HCT116 (cell line): ENCODE data around the gene SPATA20. TPM values are rescaled to one million over a fixed set of nuclear protein-coding genes. Genes with fewer than 3 reads are reported as not detected.

Experiments used
- ATAC-seq: fragments of 200-7000 bp; cut with Tn5 transposase; 2 replicates; pipeline ENCODE4 v1.9.1; 2020; ENCODE audit warnings: mild to moderate bottlenecking, moderate library complexity
- BruUV-seq: library from RNA; stranded (reverse); fragments of 400-500 nt; replicated peaks from 2 replicates; lab custom pipeline; 2021; lab: Mats Ljungman, UMichigan
- CTCF ChIA-PET: fragments of 300-600 bp; sonication (Branson Sonifier 250); formaldehyde crosslinking; loops from one replicate; lab custom pipeline; 2021; ENCODE audit warnings: antibody characterized with exemption; lab: Charles Lee
- POLR2A ChIA-PET: fragments of 300-600, 350-600 bp; sonication (Branson Sonifier 250); formaldehyde crosslinking; loops from one replicate; lab custom pipeline; 2021; ENCODE audit warnings: antibody characterized with exemption; lab: Charles Lee
- RAD21 ChIA-PET, 2 experiments: fragments of 300-600 bp; sonication (Branson Sonifier 250); formaldehyde crosslinking; loops; one replicate each; lab custom pipeline; 2023; ENCODE audit warnings: low total read pairs in 2 of 2; ENCODE audit not compliant: uncharacterized antibody in 2 of 2, unreplicated experiment in 2 of 2, low non-redundant PET in 1 of 2; lab: Charles Lee
- DNase-seq: peaks from one replicate; pipeline ENCODE4 v3.0.0-alpha.2; 2010; ENCODE audit warnings: low read depth, low spot score
- H2AFZ ChIP-seq: fragments of 200-600 bp; shearing (Covaris generic), sonication (generic); 2 replicates; pipeline ENCODE4 v1.6.1; 2017; ENCODE audit warnings: low read depth, mixed run types, mixed read lengths, antibody characterized with exemption, low read length; ENCODE audit not compliant: poor library complexity, severe bottlenecking
- H3K27ac ChIP-seq: 2 replicates; pipeline ENCODE4 v1.5.1; 2012; ENCODE audit warnings: low read depth, low read length
- H3K27me3 ChIP-seq: fragments of 200-600 bp; sonication (generic); 2 replicates; pipeline ENCODE4 v1.6.1; 2016; ENCODE audit warnings: mixed run types, low read length, mixed read lengths; ENCODE audit not compliant: insufficient read depth
- H3K36me3 ChIP-seq, 2 experiments: fragments of 200-500 bp in 1 of 2; fragments of 200-600 bp in 1 of 2; sonication (Bioruptor generic) in 1 of 2; sonication (generic) in 1 of 2; 2 replicates each; pipeline versions ENCODE4 v1.5.1 to v1.6.1; 2014 to 2016; ENCODE audit warnings: low read length in 2 of 2, inconsistent platforms in 1 of 2, mixed read lengths in 1 of 2, mixed run types in 1 of 2; ENCODE audit not compliant: insufficient read depth in 2 of 2, control insufficient read depth in 1 of 2
- H3K4me1 ChIP-seq, 2 experiments: fragments of 200-600 bp in 1 of 2; sonication (generic) in 1 of 2; 2 replicates each; pipeline versions ENCODE4 v1.5.1 to v1.6.1; 2012 to 2017; ENCODE audit warnings: low read length in 2 of 2, inconsistent platforms in 1 of 2, mild to moderate bottlenecking in 1 of 2, mixed read lengths in 1 of 2, mixed run types in 1 of 2, moderate library complexity in 1 of 2; ENCODE audit not compliant: insufficient read depth in 2 of 2, control insufficient read depth in 1 of 2
- H3K4me2 ChIP-seq: fragments of 200-600 bp; sonication (generic); 2 replicates; pipeline ENCODE4 v1.6.1; 2017; ENCODE audit warnings: mixed run types, low read length, mixed read lengths
- H3K4me3 ChIP-seq, 2 experiments: fragments of 200-600 bp in 1 of 2; sonication (generic) in 1 of 2; replicated peaks in 1 of 2; 2 replicates each; pipeline ENCODE4 v1.5.1; 2011 to 2016; ENCODE audit warnings: low read length in 2 of 2, control low read depth in 1 of 2, low read depth in 1 of 2, mild to moderate bottlenecking in 1 of 2, mixed read lengths in 1 of 2, mixed run types in 1 of 2
- H3K79me2 ChIP-seq: fragments of 200-600 bp; sonication (generic); 2 replicates; pipeline ENCODE4 v1.6.1; 2017; ENCODE audit warnings: mild to moderate bottlenecking, mixed run types, low read length, moderate library complexity, mixed read lengths; ENCODE audit not compliant: insufficient read depth
- H3K9ac ChIP-seq: fragments of 200-600 bp; sonication (generic); 2 replicates; pipeline ENCODE4 v1.6.1; 2016; ENCODE audit warnings: low read length, mixed read lengths
- H3K9me2 ChIP-seq: fragments of 200-600 bp; sonication (generic), shearing (Covaris generic); 2 replicates; pipeline ENCODE4 v1.6.1; 2017; ENCODE audit warnings: mixed run types, mild to moderate bottlenecking, moderate library complexity; ENCODE audit not compliant: insufficient read depth
- H3K9me3 ChIP-seq, 2 experiments: fragments of 200-500 bp in 1 of 2; fragments of 200-600 bp in 1 of 2; sonication (Bioruptor generic) in 1 of 2; sonication (generic) in 1 of 2; 2 replicates each; pipeline ENCODE4 v1.6.1; 2014 to 2017; ENCODE audit warnings: low read length in 2 of 2, mixed read lengths in 2 of 2, inconsistent platforms in 1 of 2, low read depth in 1 of 2, mild to moderate bottlenecking in 1 of 2, mixed run types in 1 of 2, moderate library complexity in 1 of 2; ENCODE audit not compliant: control insufficient read depth in 1 of 2, insufficient read depth in 1 of 2
- H4K20me1 ChIP-seq: fragments of 200-600 bp; sonication (generic), shearing (Covaris generic); 2 replicates; pipeline ENCODE4 v1.6.1; 2017; ENCODE audit warnings: mixed run types, mild to moderate bottlenecking, moderate library complexity; ENCODE audit not compliant: insufficient read depth
- ATF3 ChIP-seq: IDR thresholded peaks from 2 replicates; pipeline ENCODE4 v1.6.1; 2012
- EGR1 ChIP-seq: IDR thresholded peaks from 2 replicates; pipeline ENCODE4 v1.6.1; 2012; ENCODE audit warnings: low read depth
- EZH2 ChIP-seq: fragments of 200-600 bp; sonication (generic); IDR thresholded peaks from 2 replicates; pipeline ENCODE4 v1.6.1; 2017; ENCODE audit warnings: antibody characterized with exemption, mixed run types
- POLR2AphosphoS5 ChIP-seq: IDR thresholded peaks from 2 replicates; pipeline ENCODE4 v1.6.1; 2011; ENCODE audit warnings: mild to moderate bottlenecking, low read depth, low read length, moderate library complexity
- SIN3A ChIP-seq: IDR thresholded peaks from 2 replicates; pipeline ENCODE4 v1.6.1; 2012; ENCODE audit warnings: low read depth
- SP1 ChIP-seq: IDR thresholded peaks from 2 replicates; pipeline ENCODE4 v1.6.1; 2012; ENCODE audit warnings: low read depth
- SRF ChIP-seq: IDR thresholded peaks from 2 replicates; pipeline ENCODE4 v1.6.1; 2012; ENCODE audit warnings: low read depth
- TCF7L2 ChIP-seq: IDR thresholded peaks from 2 replicates; pipeline ENCODE4 v1.7.0; 2011; ENCODE audit warnings: borderline replicate concordance, inconsistent platforms; ENCODE audit not compliant: insufficient read depth, insufficient read length; ENCODE audit errors: extremely low read depth
- YY1 ChIP-seq: IDR thresholded peaks from 2 replicates; pipeline ENCODE4 v1.6.1; 2011; ENCODE audit warnings: low read length, low read depth, moderate library complexity, mild to moderate bottlenecking; ENCODE audit not compliant: insufficient replicate concordance; ENCODE audit errors: extremely low read depth
- intact Hi-C: fragments of 100-400 bp; cut with micrococcal nuclease; formaldehyde crosslinking; loops from 2 replicates; pipeline ENCODE4 v1.10.0; 2022
- total RNA-seq: library from RNA; stranded (reverse); gene quantifications from one replicate; pipeline ENCODE4 v1.2.1, GENCODE V29; 2021; ENCODE audit not compliant: unreplicated experiment

The SPATA20 gene
- total RNA-seq, 1 experiment from 2014 or later: 57.5 TPM

- ChIA-PET RAD21 (no interaction called here), POLR2A (no interaction called here)
Observed at GRCh38 chr17:50527949-50528474, 19.0 kb upstream of the SPATA20 start.

GRCh38 chr17:50529849-50530248, 17.1 kb upstream of the SPATA20 start:
- no TSS peak for BruUV-seq
- ChIA-PET POLR2A (interaction anchor here (1.3 kb wide), 1 partner anchor 13 kb away, joined by 4 read pairs; no protein-coding TSS in a partner anchor), CTCF (no interaction called here), RAD21 (interaction anchor here in 1 of 2 experiments (0.6 kb wide), 1 partner anchor 312 kb away, joined by 3 read pairs; no protein-coding TSS in a partner anchor)
- intact Hi-C loops: no loop called here
- Histone ChIP-seq H3K4me2 (no peak overlapping the region), H3K79me2 (no peaks in the 10 kb centered on the region; the same call in 1 of the 2 replicates), H2AFZ (no peak overlapping the region), H3K4me1 (peaks cover 31 to 39% of the 10 kb centered on the region in 2 experiments), H3K9ac (no peak overlapping the region), H4K20me1 (no peaks in the 10 kb centered on the region), H3K36me3 (no peaks in the 10 kb centered on the region), H3K27me3 (no peaks in the 10 kb centered on the region), H3K9me2 (no peaks in the 10 kb centered on the region), H3K4me3 (no peak overlapping the region), H3K27ac (no peak overlapping the region), H3K9me3 (no peaks in the 10 kb centered on the region)
- TF ChIP-seq YY1: no peak
- no peak for TF ChIP-seq SRF
- no peak for TF ChIP-seq EGR1
- TF ChIP-seq SP1: no peak
- TF ChIP-seq POLR2AphosphoS5: no peak
- TF ChIP-seq SIN3A: no peak
- no peak for TF ChIP-seq ATF3
- DNase-seq: no peak
- no peak for ATAC-seq

More at GRCh38 chr17:50527949-50528474, 19.0 kb upstream of the SPATA20 start:
- CTCF ChIA-PET: no interaction called here
- BruUV-seq: no TSS peak
- Histone ChIP-seq H4K20me1 (no peaks in the 10 kb centered on the region), H3K4me3 (no peak overlapping the region), H3K4me1 (peaks cover 19 to 21% of the 10 kb centered on the region in 2 experiments), H3K36me3 (no peaks in the 10 kb centered on the region), H3K27ac (no peak overlapping the region), H3K79me2 (no peaks in the 10 kb centered on the region; the same call in 1 of the 2 replicates), H3K9me2 (no peaks in the 10 kb centered on the region), H3K4me2 (no peak overlapping the region), H3K9ac (no peak overlapping the region)
- ATAC-seq (no peak), DNase-seq (no peak)
- TF ChIP-seq EZH2: no peak
- no peak for TF ChIP-seq TCF7L2
- TF ChIP-seq YY1: no peak
- TF ChIP-seq SRF: no peak
- TF ChIP-seq, all 23 proteins: peak for 0
- Histone ChIP-seq H2AFZ (no peak overlapping the region), H3K9me3 (no peaks in the 10 kb centered on the region), H3K27me3 (no peaks in the 10 kb centered on the region)
- intact Hi-C loops: no loop called here
